Measurements from ENCODE around the gene ZNF483.

DNA sequence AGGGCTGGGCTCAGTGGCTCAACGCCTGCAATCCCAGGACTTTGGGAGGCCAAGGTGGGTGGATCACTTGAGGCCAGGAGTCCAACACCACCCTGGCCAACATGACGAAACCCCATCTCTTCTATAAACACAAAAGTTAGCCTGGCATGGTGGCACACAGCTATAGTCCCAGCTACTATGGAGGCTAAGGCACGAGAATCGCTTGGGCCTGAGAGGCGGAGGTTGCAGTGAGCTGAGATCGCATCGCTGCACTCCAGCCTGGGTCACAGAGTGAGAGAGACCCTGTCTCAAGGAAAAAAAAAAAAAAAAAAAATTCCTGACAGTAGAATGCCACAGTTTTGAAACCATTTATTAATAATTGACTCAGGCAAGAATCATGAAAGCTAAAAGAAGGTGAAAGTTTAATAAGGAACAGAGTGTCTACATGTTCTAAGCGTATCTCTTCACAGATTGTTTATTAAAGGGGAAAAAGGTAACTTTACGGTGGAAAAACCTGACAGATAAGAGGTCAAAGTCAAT is 80.1 kb downstream of the ZNF483 start:
- TF ChIP-seq OSR1 (CRISPR knock-in tag; IDR thresholded peaks at IDR 0.05) (no peak), TOX (CRISPR knock-in tag; IDR thresholded peaks at IDR 0.05; ENCODE audit: borderline replicate concordance) (no peak), RARB (CRISPR knock-in tag; IDR thresholded peaks at IDR 0.05) (no peak)
- TF ChIP-seq, protein P1, sequence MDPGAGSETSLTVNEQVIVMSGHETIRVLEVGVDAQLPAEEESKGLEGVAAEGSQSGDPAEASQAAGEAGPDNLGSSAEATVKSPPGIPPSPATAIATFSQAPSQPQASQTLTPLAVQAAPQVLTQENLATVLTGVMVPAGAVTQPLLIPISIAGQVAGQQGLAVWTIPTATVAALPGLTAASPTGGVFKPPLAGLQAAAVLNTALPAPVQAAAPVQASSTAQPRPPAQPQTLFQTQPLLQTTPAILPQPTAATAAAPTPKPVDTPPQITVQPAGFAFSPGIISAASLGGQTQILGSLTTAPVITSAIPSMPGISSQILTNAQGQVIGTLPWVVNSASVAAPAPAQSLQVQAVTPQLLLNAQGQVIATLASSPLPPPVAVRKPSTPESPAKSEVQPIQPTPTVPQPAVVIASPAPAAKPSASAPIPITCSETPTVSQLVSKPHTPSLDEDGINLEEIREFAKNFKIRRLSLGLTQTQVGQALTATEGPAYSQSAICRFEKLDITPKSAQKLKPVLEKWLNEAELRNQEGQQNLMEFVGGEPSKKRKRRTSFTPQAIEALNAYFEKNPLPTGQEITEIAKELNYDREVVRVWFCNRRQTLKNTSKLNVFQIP (CRISPR knock-in tag; IDR thresholded peaks at IDR 0.05; ENCODE audit: borderline replicate concordance, low read depth): no peak
- TF ChIP-seq, protein P2, sequence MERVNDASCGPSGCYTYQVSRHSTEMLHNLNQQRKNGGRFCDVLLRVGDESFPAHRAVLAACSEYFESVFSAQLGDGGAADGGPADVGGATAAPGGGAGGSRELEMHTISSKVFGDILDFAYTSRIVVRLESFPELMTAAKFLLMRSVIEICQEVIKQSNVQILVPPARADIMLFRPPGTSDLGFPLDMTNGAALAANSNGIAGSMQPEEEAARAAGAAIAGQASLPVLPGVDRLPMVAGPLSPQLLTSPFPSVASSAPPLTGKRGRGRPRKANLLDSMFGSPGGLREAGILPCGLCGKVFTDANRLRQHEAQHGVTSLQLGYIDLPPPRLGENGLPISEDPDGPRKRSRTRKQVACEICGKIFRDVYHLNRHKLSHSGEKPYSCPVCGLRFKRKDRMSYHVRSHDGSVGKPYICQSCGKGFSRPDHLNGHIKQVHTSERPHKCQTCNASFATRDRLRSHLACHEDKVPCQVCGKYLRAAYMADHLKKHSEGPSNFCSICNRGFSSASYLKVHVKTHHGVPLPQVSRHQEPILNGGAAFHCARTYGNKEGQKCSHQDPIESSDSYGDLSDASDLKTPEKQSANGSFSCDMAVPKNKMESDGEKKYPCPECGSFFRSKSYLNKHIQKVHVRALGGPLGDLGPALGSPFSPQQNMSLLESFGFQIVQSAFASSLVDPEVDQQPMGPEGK (CRISPR knock-in tag; IDR thresholded peaks at IDR 0.05; ENCODE audit: borderline replicate concordance): no peak
- TF ChIP-seq, protein P3, sequence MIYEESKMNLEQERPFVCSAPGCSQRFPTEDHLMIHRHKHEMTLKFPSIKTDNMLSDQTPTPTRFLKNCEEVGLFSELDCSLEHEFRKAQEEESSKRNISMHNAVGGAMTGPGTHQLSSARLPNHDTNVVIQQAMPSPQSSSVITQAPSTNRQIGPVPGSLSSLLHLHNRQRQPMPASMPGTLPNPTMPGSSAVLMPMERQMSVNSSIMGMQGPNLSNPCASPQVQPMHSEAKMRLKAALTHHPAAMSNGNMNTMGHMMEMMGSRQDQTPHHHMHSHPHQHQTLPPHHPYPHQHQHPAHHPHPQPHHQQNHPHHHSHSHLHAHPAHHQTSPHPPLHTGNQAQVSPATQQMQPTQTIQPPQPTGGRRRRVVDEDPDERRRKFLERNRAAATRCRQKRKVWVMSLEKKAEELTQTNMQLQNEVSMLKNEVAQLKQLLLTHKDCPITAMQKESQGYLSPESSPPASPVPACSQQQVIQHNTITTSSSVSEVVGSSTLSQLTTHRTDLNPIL (CRISPR knock-in tag; IDR thresholded peaks at IDR 0.05; ENCODE audit: low read depth): no peak
- TF ChIP-seq, protein P4, sequence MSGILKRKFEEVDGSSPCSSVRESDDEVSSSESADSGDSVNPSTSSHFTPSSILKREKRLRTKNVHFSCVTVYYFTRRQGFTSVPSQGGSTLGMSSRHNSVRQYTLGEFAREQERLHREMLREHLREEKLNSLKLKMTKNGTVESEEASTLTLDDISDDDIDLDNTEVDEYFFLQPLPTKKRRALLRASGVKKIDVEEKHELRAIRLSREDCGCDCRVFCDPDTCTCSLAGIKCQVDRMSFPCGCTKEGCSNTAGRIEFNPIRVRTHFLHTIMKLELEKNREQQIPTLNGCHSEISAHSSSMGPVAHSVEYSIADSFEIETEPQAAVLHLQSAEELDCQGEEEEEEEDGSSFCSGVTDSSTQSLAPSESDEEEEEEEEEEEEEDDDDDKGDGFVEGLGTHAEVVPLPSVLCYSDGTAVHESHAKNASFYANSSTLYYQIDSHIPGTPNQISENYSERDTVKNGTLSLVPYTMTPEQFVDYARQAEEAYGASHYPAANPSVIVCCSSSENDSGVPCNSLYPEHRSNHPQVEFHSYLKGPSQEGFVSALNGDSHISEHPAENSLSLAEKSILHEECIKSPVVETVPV (CRISPR knock-in tag; IDR thresholded peaks at IDR 0.05): no peak
- TF ChIP-seq, protein P5, sequence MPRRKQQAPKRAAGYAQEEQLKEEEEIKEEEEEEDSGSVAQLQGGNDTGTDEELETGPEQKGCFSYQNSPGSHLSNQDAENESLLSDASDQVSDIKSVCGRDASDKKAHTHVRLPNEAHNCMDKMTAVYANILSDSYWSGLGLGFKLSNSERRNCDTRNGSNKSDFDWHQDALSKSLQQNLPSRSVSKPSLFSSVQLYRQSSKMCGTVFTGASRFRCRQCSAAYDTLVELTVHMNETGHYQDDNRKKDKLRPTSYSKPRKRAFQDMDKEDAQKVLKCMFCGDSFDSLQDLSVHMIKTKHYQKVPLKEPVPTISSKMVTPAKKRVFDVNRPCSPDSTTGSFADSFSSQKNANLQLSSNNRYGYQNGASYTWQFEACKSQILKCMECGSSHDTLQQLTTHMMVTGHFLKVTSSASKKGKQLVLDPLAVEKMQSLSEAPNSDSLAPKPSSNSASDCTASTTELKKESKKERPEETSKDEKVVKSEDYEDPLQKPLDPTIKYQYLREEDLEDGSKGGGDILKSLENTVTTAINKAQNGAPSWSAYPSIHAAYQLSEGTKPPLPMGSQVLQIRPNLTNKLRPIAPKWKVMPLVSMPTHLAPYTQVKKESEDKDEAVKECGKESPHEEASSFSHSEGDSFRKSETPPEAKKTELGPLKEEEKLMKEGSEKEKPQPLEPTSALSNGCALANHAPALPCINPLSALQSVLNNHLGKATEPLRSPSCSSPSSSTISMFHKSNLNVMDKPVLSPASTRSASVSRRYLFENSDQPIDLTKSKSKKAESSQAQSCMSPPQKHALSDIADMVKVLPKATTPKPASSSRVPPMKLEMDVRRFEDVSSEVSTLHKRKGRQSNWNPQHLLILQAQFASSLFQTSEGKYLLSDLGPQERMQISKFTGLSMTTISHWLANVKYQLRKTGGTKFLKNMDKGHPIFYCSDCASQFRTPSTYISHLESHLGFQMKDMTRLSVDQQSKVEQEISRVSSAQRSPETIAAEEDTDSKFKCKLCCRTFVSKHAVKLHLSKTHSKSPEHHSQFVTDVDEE (CRISPR knock-in tag; IDR thresholded peaks at IDR 0.05): no peak
